ENCODE measurements around the gene WNT3. TPM values are rescaled to one million over a fixed set of nuclear protein-coding genes. Genes with fewer than 3 reads are reported as not detected.

Gene WNT3
- total and polyA plus RNA-seq, 2 experiments from 2014 or later, result 6.1 to 7.3 TPM

DNA sequence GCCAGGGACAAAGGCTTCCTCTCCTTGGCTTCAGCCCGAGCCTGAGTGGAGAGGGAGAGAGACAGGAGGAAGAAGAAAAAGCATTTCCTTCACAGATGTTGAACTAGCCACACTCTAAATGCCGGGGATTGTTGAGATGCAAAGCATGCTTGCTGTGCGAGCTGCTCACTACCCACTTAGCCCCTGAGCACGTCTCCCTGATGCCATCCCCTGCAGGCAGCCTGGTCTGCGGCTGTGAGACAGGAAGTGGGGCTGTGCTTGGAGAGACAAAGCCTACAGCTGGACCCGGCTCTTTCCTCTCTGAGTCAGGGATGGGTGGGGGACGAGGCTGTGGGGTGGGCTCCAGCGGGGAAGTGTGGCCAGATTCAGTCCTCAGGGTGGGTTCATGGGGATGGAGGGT is 46.6 kb upstream of the WNT3 start:
- H3K9me2 ChIP-seq (replicated peaks; ENCODE audit: insufficient read depth), result no peaks in the 10 kb centered on the region
- H3K27me3 ChIP-seq, result no peaks in the 10 kb centered on the region
- H3K36me3 ChIP-seq (replicated peaks; ENCODE audit: insufficient read depth, low read depth), result no peaks in the 10 kb centered on the region
- no peak overlapping the region for H3K4me3 ChIP-seq
- WGBS (ENCODE audit: low lambda C conversion rate, missing lambda C conversion rate), result 55% methylated on average over 8 of the region's 8 CpGs
- no peak overlapping the region for H3K4me2 ChIP-seq
- no peaks in the 10 kb centered on the region for H4K20me1 ChIP-seq (ENCODE audit: insufficient read depth, poor library complexity, severe bottlenecking)
- H3K79me2 ChIP-seq, result no peaks in the 10 kb centered on the region
- H3K4me1 ChIP-seq (ENCODE audit: insufficient read depth), result no peaks in the 10 kb centered on the region
- no peak overlapping the region for H3K27ac ChIP-seq
- no peak overlapping the region for H2AFZ ChIP-seq
- no peaks in the 10 kb centered on the region for H3K9me3 ChIP-seq (ENCODE audit: low read depth)
- TF ChIP-seq, protein P1, sequence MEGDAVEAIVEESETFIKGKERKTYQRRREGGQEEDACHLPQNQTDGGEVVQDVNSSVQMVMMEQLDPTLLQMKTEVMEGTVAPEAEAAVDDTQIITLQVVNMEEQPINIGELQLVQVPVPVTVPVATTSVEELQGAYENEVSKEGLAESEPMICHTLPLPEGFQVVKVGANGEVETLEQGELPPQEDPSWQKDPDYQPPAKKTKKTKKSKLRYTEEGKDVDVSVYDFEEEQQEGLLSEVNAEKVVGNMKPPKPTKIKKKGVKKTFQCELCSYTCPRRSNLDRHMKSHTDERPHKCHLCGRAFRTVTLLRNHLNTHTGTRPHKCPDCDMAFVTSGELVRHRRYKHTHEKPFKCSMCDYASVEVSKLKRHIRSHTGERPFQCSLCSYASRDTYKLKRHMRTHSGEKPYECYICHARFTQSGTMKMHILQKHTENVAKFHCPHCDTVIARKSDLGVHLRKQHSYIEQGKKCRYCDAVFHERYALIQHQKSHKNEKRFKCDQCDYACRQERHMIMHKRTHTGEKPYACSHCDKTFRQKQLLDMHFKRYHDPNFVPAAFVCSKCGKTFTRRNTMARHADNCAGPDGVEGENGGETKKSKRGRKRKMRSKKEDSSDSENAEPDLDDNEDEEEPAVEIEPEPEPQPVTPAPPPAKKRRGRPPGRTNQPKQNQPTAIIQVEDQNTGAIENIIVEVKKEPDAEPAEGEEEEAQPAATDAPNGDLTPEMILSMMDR (IDR thresholded peaks at IDR 0.05; ENCODE audit: poor library complexity), result no peak
- TF ChIP-seq EZH2phosphoT487 (IDR thresholded peaks at IDR 0.05; ENCODE audit: low read depth, severe bottlenecking, unreplicated experiment) (no peak), EZH2 (IDR thresholded peaks at IDR 0.05; ENCODE audit: borderline replicate concordance) (no peak)
- no peak for DNase-seq (ENCODE audit: low spot score)

DNA sequence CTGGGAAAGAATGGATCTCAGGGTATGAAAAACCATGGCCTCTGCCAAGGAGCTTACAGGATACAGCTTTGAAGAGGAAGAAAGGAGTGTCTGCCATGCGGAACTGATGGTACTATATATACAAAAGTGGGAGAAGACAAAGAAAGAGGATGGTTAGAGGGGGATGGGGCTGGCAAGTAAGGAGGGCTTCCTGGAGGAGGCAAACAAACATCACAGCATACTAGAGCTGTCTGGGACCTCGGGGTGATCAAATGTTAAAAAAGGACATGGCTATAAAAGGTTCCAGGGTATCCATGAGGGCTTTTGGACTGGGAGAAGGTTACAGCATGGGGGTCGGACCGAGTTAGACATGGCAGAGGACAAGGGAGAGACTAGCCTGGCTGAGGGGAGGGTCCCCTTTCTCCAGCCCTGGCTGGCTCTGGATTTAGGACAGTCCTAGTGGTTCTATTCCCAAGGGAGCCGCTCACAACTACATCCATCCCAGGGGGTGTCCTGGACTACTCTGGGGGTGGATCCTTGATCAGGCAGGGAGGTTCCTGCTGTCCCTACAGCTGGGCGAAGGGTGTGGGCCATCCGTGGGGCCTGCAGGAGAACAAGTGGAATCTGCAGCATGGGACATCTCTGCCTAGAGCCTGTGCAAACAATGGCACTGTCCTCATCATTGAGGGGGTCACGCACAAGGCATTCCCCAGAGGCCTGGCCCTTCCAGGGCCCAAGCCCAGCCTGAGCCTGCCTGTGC is 45.1 kb upstream of the WNT3 start:
- H3K27me3 ChIP-seq, result no peaks in the 10 kb centered on the region
- no peak overlapping the region for H3K4me3 ChIP-seq
- H3K4me2 ChIP-seq, result no peak overlapping the region
- no peak overlapping the region for H3K27ac ChIP-seq
- H3K9me2 ChIP-seq (replicated peaks; ENCODE audit: insufficient read depth), result no peaks in the 10 kb centered on the region
- DNase-seq (ENCODE audit: low spot score), result no peak
- WGBS (ENCODE audit: low lambda C conversion rate, missing lambda C conversion rate), result 86% methylated on average over 8 of the region's 8 CpGs
- no peaks in the 10 kb centered on the region for H3K79me2 ChIP-seq
- H3K4me1 ChIP-seq (ENCODE audit: insufficient read depth), result no peaks in the 10 kb centered on the region
- H3K36me3 ChIP-seq (replicated peaks; ENCODE audit: insufficient read depth, low read depth), result no peaks in the 10 kb centered on the region
- H4K20me1 ChIP-seq (ENCODE audit: insufficient read depth, poor library complexity, severe bottlenecking), result no peaks in the 10 kb centered on the region
- H3K9me3 ChIP-seq (ENCODE audit: low read depth), result no peaks in the 10 kb centered on the region
- H2AFZ ChIP-seq, result no peak overlapping the region
- TF ChIP-seq, protein P1 (IDR thresholded peaks at IDR 0.05; ENCODE audit: poor library complexity), result no peak
- no peak for TF ChIP-seq EZH2 (IDR thresholded peaks at IDR 0.05; ENCODE audit: borderline replicate concordance)
- TF ChIP-seq EZH2phosphoT487 (IDR thresholded peaks at IDR 0.05; ENCODE audit: low read depth, severe bottlenecking, unreplicated experiment), result no peak

DNA sequence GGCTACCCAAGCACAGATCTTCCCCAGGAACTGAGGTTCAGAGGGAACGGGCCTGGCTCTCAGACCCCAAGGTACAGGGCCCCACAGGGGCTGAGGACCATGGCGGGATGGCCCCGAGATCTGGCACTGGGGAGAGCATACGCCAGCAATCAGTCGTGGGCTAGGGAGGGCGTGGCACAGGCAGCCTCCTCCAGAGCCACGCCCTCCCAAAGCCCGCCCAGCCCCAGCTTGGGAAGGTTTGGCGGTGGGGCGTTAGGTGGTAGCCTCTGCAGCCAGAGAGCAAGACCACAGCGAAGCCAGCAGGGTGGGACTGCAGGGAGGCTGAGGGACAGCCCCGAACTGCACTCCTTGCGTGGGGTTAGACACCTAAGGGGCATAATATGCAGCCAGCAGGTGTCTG is 44.5 kb upstream of the WNT3 start:
- no peak overlapping the region for H3K27ac ChIP-seq
- no peak overlapping the region for H3K4me2 ChIP-seq
- H3K4me1 ChIP-seq (ENCODE audit: insufficient read depth), result no peaks in the 10 kb centered on the region
- no peaks in the 10 kb centered on the region for H4K20me1 ChIP-seq (ENCODE audit: insufficient read depth, poor library complexity, severe bottlenecking)
- DNase-seq (ENCODE audit: low spot score), result no peak
- no peaks in the 10 kb centered on the region for H3K9me3 ChIP-seq (ENCODE audit: low read depth)
- no peak overlapping the region for H3K4me3 ChIP-seq
- H3K79me2 ChIP-seq, result no peaks in the 10 kb centered on the region
- H2AFZ ChIP-seq, result no peak overlapping the region
- WGBS (ENCODE audit: low lambda C conversion rate, missing lambda C conversion rate), result 57% methylated on average over 13 of the region's 13 CpGs
- no peaks in the 10 kb centered on the region for H3K36me3 ChIP-seq (replicated peaks; ENCODE audit: insufficient read depth, low read depth)
- no peaks in the 10 kb centered on the region for H3K27me3 ChIP-seq
- TF ChIP-seq EZH2phosphoT487 (IDR thresholded peaks at IDR 0.05; ENCODE audit: low read depth, severe bottlenecking, unreplicated experiment) (no peak), EZH2 (IDR thresholded peaks at IDR 0.05; ENCODE audit: borderline replicate concordance) (no peak)
- TF ChIP-seq, protein P1 (IDR thresholded peaks at IDR 0.05; ENCODE audit: poor library complexity), result no peak
- no peaks in the 10 kb centered on the region for H3K9me2 ChIP-seq (replicated peaks; ENCODE audit: insufficient read depth)

Data from hepatocyte (in vitro differentiated cells).